Measurements from ENCODE around the gene MT1F.

- TF ChIP-seq, protein P1, sequence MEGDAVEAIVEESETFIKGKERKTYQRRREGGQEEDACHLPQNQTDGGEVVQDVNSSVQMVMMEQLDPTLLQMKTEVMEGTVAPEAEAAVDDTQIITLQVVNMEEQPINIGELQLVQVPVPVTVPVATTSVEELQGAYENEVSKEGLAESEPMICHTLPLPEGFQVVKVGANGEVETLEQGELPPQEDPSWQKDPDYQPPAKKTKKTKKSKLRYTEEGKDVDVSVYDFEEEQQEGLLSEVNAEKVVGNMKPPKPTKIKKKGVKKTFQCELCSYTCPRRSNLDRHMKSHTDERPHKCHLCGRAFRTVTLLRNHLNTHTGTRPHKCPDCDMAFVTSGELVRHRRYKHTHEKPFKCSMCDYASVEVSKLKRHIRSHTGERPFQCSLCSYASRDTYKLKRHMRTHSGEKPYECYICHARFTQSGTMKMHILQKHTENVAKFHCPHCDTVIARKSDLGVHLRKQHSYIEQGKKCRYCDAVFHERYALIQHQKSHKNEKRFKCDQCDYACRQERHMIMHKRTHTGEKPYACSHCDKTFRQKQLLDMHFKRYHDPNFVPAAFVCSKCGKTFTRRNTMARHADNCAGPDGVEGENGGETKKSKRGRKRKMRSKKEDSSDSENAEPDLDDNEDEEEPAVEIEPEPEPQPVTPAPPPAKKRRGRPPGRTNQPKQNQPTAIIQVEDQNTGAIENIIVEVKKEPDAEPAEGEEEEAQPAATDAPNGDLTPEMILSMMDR (IDR thresholded peaks at IDR 0.05; ENCODE audit: low read length), result no peak
- TF ChIP-seq EZH2 (IDR thresholded peaks at IDR 0.05; ENCODE audit: borderline replicate concordance, low read length), result no peak
These were observed 49.5 kb upstream of the MT1F start, which contains the start of gene MT2A for GRCh38 chr16:56608043-56608875.
